ENCODE data around the gene SCIN.
A peak's percentile ranks its signal among the peaks of the same experiment; 100 is the strongest.
"Not testable (repeated sequence)": the region's sequence is repeated elsewhere in the genome, so short reads cannot be mapped to it uniquely, and the experiment has no call there.

Gene SCIN

GRCh38 chr7:12570534-12571461 is at the start of gene SCIN:
Gene SCIN (plus strand): TSS chr7:12570720. CDS start chr7:12570787, 67 bp downstream.
- DNase-seq (ENCODE audit: low spot score): peak; percentile 55

- DNase-seq (ENCODE audit: low spot score): peak; percentile 9
Measured at GRCh38 chr7:12524794-12525386, 45.6 kb upstream of the SCIN start.

GRCh38 chr7:12526693-12527092 is 43.8 kb upstream of the SCIN start:
- not testable (repeated sequence) for DNase-seq (ENCODE audit: low spot score)

GRCh38 chr7:12527670-12528069 is 42.9 kb upstream of the SCIN start:
- DNase-seq (ENCODE audit: low spot score): not testable (repeated sequence)

- no peak for DNase-seq (ENCODE audit: low spot score)
Measured at GRCh38 chr7:12529971-12530710, 40.4 kb upstream of the SCIN start.

- no peak for DNase-seq (ENCODE audit: low spot score)
Measured at GRCh38 chr7:12531784-12532183, 38.7 kb upstream of the SCIN start.

- no peak for DNase-seq (ENCODE audit: low spot score)
Measured at GRCh38 chr7:12534046-12534445, 36.5 kb upstream of the SCIN start.

GRCh38 chr7:12539681-12540080 is 30.8 kb upstream of the SCIN start:
- no peak for DNase-seq (ENCODE audit: low spot score)

- no peak for DNase-seq (ENCODE audit: low spot score)
Measured at GRCh38 chr7:12540850-12541249, 29.7 kb upstream of the SCIN start.

GRCh38 chr7:12543586-12543985 is 26.9 kb upstream of the SCIN start:
- no peak for DNase-seq (ENCODE audit: low spot score)

- DNase-seq (ENCODE audit: low spot score): no peak
Measured at GRCh38 chr7:12549106-12549505, 21.4 kb upstream of the SCIN start.

- peak; percentile 19 for DNase-seq (ENCODE audit: low spot score)
Measured at GRCh38 chr7:12550956-12551355, 19.6 kb upstream of the SCIN start.

GRCh38 chr7:12552876-12553275 is 17.6 kb upstream of the SCIN start:
- DNase-seq (ENCODE audit: low spot score): no peak

- no peak for DNase-seq (ENCODE audit: low spot score)
Measured at GRCh38 chr7:12553416-12553815, 17.1 kb upstream of the SCIN start.

GRCh38 chr7:12554351-12554750 is 16.2 kb upstream of the SCIN start:
- no peak for DNase-seq (ENCODE audit: low spot score)

- DNase-seq (ENCODE audit: low spot score): no peak
Measured at GRCh38 chr7:12554872-12555271, 15.6 kb upstream of the SCIN start.

GRCh38 chr7:12555695-12556094 is 14.8 kb upstream of the SCIN start:
- DNase-seq (ENCODE audit: low spot score): not testable (repeated sequence)

GRCh38 chr7:12556139-12556792 is 14.3 kb upstream of the SCIN start:
- not testable (repeated sequence) for DNase-seq (ENCODE audit: low spot score)

GRCh38 chr7:12557282-12557681 is 13.2 kb upstream of the SCIN start:
- DNase-seq (ENCODE audit: low spot score): no peak

- peak; percentile 18 for DNase-seq (ENCODE audit: low spot score)
Measured at GRCh38 chr7:12564996-12565764, 5.3 kb upstream of the SCIN start.

GRCh38 chr7:12565873-12566272 is 4.6 kb upstream of the SCIN start:
- no peak for DNase-seq (ENCODE audit: low spot score)

Measured in hepatic stellate cell (primary cell).